AG09319 (cell line): ENCODE measurements around the gene PDE8A.

Source experiments
- DNase-seq: peaks from one replicate; pipeline ENCODE4 v3.0.0-alpha.2; 2010; ENCODE audit warnings: low read depth; ENCODE audit errors: extremely low read depth
- TF ChIP-seq, protein P1 (sequence below): IDR thresholded peaks from 2 replicates; pipeline ENCODE4 v1.5.1; 2011; ENCODE audit warnings: low read depth, mild to moderate bottlenecking, inconsistent platforms, low read length, moderate library complexity

Gene PDE8A

DNA sequence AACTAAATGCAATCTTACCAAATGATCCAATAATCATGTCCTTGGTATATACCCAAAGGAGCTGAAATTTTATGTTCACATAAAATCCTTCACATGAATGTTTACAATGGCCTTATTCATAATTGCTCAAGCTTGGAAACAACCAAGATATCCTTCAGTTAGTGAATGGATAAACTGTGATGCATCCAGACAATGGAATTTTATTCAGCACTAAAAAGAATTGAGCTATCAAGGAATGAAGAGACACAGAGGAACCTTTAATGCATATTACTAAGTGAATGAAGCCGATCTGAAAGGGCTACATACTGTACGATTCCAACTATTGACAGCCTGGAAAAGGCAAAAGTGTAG, 168.4 kb downstream of the PDE8A start:
- TF ChIP-seq, protein P1, sequence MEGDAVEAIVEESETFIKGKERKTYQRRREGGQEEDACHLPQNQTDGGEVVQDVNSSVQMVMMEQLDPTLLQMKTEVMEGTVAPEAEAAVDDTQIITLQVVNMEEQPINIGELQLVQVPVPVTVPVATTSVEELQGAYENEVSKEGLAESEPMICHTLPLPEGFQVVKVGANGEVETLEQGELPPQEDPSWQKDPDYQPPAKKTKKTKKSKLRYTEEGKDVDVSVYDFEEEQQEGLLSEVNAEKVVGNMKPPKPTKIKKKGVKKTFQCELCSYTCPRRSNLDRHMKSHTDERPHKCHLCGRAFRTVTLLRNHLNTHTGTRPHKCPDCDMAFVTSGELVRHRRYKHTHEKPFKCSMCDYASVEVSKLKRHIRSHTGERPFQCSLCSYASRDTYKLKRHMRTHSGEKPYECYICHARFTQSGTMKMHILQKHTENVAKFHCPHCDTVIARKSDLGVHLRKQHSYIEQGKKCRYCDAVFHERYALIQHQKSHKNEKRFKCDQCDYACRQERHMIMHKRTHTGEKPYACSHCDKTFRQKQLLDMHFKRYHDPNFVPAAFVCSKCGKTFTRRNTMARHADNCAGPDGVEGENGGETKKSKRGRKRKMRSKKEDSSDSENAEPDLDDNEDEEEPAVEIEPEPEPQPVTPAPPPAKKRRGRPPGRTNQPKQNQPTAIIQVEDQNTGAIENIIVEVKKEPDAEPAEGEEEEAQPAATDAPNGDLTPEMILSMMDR = no peak
- no peak for DNase-seq

- no peak for DNase-seq
- TF ChIP-seq, protein P1 = no peak
These were observed 169.5 kb downstream of the PDE8A start for GRCh38 chr15:85151145-85151544.

GRCh38 chr15:85151861-85152260, 170.2 kb downstream of the PDE8A start:
- TF ChIP-seq, protein P1 = no peak
- DNase-seq = no peak

DNA sequence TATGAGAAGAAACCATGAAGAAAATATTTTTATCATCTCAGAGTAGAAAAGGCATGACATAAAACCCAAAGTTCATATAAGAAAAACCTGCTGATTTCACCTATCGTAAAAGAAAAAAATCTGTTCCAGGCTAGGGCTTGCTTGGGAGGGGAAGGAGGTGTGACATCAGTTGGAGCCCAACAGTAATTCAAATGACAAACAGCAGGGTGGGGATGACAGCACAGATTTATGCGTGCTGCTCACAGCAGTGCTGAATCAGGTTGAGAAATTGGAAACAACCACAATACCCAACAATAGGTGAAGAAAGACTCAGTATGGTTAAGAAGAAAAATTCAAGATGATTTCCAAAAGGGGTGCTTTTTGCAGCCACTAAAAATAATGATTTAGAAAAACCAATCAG, 172.4 kb downstream of the PDE8A start:
- no peak for DNase-seq
- TF ChIP-seq, protein P1 = no peak

- DNase-seq = no peak
- TF ChIP-seq, protein P1 = no peak
These were observed 173.7 kb downstream of the PDE8A start for GRCh38 chr15:85155360-85155759.

GRCh38 chr15:85155857-85156256, 174.2 kb downstream of the PDE8A start:
- no peak for DNase-seq

DNA sequence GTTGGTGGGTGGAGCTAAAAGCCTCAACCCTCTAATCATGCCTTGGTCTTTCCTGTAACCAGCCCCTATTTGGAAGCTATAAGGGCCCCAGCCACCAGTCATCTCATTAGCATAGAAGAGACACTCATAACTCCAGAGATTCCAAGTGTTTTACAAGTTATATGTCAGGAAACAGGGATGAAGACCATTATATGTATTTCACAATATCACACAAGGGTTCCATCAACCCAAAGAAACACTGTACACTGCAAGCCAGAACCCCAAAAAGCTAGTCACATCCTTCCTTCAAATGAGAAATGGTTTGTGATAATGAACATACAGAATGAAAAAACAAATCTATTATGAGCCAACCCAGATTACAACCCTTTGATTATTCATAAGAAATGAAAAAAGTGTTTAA, 175.7 kb downstream of the PDE8A start:
- DNase-seq = no peak

More at GRCh38 chr15:85155857-85156256, 174.2 kb downstream of the PDE8A start:
- TF ChIP-seq, protein P1 = no peak

More for the DNA sequence above, 175.7 kb downstream of the PDE8A start:
- TF ChIP-seq, protein P1 = no peak
